GM12891 (cell line): ENCODE data around the gene ZNF341.

Experiments
- PAX5 ChIP-seq: IDR thresholded peaks from 2 replicates; pipeline ENCODE4 v1.6.1; 2011; ENCODE audit warnings: low read length, moderate library complexity, mild to moderate bottlenecking; ENCODE audit not compliant: insufficient read depth, severe bottlenecking
- POLR2A ChIP-seq: IDR thresholded peaks from 2 replicates; pipeline ENCODE4 v1.6.1; 2011; ENCODE audit warnings: low read depth, low read length, control low read depth
- POLR2AphosphoS5 ChIP-seq: IDR thresholded peaks from 2 replicates; pipeline ENCODE4 v1.6.1; 2011; ENCODE audit warnings: low read depth, low read length, control low read depth
- TAF1 ChIP-seq: IDR thresholded peaks from 2 replicates; pipeline ENCODE4 v1.6.1; 2011; ENCODE audit warnings: low read depth, low read length, control low read depth

DNA sequence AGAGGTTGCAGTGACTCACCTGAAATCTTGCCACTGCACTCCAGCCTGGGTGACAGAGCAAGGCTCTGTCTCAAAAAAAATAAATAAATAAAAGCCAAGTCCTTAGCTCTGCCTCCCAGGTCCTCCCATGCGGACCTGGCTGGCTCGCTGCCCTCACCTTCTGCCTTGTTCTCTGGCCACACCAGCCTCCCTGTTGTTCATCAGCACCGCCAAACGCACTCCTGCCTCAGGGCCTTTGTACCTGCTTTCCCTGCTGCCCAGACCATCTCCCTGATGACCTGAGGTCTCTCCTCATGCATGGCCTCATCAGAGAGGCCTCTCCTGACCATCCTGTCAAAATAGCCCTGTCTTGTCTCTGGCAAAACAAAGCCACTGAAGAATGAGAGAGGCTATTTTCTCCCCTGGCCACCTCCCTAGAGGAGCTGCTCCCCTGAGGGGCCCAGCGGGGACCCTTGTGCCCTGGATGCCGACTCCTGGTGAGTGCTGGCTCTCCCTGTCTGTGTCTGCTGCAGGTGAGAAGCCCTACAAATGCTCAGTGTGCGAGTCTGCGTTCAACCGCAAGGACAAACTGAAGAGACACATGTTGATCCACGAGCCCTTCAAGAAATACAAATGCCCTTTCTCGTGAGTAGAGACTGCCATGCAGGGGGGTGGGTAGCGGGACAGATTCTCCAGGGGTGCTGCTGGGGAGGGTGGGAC lies 56.7 kb downstream of the ZNF341 start:
- TF ChIP-seq POLR2AphosphoS5 (no peak), POLR2A (no peak), PAX5 (no peak), TAF1 (no peak)
